ENCODE data around the gene VPS26A. TPM values are rescaled to one million over a fixed set of nuclear protein-coding genes. Genes with fewer than 3 reads are reported as not detected.

VPS26A gene
- total and polyA plus RNA-seq, 2 experiments from 2014 or later: 12.8 to 53.9 TPM

DNA sequence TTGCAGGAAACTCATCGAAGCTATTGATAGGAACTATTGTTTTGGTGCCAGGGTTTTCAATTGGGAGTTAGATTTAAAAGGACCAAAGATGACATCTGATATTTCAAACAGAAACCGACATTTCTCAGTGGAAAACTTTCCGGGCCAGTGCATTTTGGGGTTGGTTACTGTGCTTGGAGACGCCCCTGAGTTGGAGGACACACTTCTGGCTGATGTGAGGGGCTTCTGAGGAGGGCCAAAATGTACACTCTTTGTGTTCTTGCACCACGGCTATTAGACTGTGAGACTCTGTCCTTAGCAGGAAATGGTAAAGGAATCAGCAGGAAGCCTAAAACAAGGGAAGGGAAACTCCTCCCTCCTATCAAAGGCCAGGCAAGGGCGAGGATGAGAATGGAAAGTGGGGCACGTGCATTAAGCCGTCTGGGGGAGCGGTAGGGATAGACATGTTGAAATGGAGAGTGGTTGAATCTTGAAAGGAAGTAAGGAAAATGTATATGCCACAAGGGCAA, 37.9 kb upstream of the VPS26A start:
- no peaks in the 10 kb centered on the region for H3K9me3 ChIP-seq (ENCODE audit: low read depth)
- H3K4me3 ChIP-seq: no peak overlapping the region
- H3K27ac ChIP-seq: no peak overlapping the region
- H3K4me1 ChIP-seq (ENCODE audit: low read depth): no peaks in the 10 kb centered on the region
- peak in 1 of 2 donors; percentile 66 for DNase-seq (ENCODE audit: low read depth in 1 of 2, low spot score in 1 of 2)
- no peaks in the 10 kb centered on the region for H3K27me3 ChIP-seq
- no peaks in the 10 kb centered on the region for H3K36me3 ChIP-seq
- TF ChIP-seq, protein P1, sequence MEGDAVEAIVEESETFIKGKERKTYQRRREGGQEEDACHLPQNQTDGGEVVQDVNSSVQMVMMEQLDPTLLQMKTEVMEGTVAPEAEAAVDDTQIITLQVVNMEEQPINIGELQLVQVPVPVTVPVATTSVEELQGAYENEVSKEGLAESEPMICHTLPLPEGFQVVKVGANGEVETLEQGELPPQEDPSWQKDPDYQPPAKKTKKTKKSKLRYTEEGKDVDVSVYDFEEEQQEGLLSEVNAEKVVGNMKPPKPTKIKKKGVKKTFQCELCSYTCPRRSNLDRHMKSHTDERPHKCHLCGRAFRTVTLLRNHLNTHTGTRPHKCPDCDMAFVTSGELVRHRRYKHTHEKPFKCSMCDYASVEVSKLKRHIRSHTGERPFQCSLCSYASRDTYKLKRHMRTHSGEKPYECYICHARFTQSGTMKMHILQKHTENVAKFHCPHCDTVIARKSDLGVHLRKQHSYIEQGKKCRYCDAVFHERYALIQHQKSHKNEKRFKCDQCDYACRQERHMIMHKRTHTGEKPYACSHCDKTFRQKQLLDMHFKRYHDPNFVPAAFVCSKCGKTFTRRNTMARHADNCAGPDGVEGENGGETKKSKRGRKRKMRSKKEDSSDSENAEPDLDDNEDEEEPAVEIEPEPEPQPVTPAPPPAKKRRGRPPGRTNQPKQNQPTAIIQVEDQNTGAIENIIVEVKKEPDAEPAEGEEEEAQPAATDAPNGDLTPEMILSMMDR (IDR thresholded peaks at IDR 0.05; ENCODE audit: low read depth, low read length): no peak

GRCh38 chr10:69087590-69088470, 36.1 kb upstream of the VPS26A start, which contains the start of gene SRGN:
Gene SRGN (plus strand): TSS chr10:69088103. CDS start chr10:69088158, 55 bp downstream.
- Histone ChIP-seq H3K9me3 (ENCODE audit: low read depth) (no peaks in the 10 kb centered on the region), H3K4me3 (no peak within 1 kb of the TSS), H3K27me3 (no peaks in the 10 kb centered on the region), H3K36me3 (no peaks in the 10 kb centered on the region), H3K4me1 (ENCODE audit: low read depth) (no peaks in the 10 kb centered on the region), H3K27ac (no peak within 1 kb of the TSS)
- DNase-seq (ENCODE audit: low read depth in 1 of 2, low spot score in 1 of 2): peak in 1 of 2 donors; percentile 98
- TF ChIP-seq, protein P1 (IDR thresholded peaks at IDR 0.05; ENCODE audit: low read depth, low read length): no peak

DNA sequence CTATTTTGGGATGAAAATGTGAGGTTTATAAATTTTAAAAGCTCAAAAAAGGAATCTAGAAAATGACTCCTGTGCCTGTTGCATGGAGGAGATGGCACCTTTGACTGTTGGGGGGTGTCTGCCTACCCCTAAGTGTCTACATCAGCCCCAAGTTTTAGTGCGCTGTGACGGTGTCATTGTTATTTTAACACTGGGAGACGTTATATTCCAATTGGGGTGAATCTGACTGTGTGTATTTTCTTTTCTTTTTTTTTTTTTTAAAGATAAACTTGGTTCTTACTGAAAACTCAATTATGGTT, 35.6 kb upstream of the VPS26A start:
- no peak overlapping the region for H3K27ac ChIP-seq
- no peak overlapping the region for H3K4me3 ChIP-seq

GRCh38 chr10:69088801-69089501, 35.0 kb upstream of the VPS26A start:
- H3K9me3 ChIP-seq (ENCODE audit: low read depth): no peaks in the 10 kb centered on the region
- H3K4me3 ChIP-seq: no peak overlapping the region
- TF ChIP-seq, protein P1 (IDR thresholded peaks at IDR 0.05; ENCODE audit: low read depth, low read length): no peak
- H3K27me3 ChIP-seq: no peaks in the 10 kb centered on the region
- H3K27ac ChIP-seq: no peak overlapping the region
- H3K36me3 ChIP-seq: no peaks in the 10 kb centered on the region
- peak in 1 of 2 donors; percentile 80 for DNase-seq (ENCODE audit: low read depth in 1 of 2, low spot score in 1 of 2)
- H3K4me1 ChIP-seq (ENCODE audit: low read depth): no peaks in the 10 kb centered on the region

More for the DNA sequence above, 35.6 kb upstream of the VPS26A start:
- peak in 1 of 2 donors; percentile 44 for DNase-seq (ENCODE audit: low read depth in 1 of 2, low spot score in 1 of 2)
- TF ChIP-seq, protein P1 (IDR thresholded peaks at IDR 0.05; ENCODE audit: low read depth, low read length): no peak
- H3K9me3 ChIP-seq (ENCODE audit: low read depth): no peaks in the 10 kb centered on the region
- H3K36me3 ChIP-seq: no peaks in the 10 kb centered on the region
- no peaks in the 10 kb centered on the region for H3K4me1 ChIP-seq (ENCODE audit: low read depth)
- no peaks in the 10 kb centered on the region for H3K27me3 ChIP-seq

DNA sequence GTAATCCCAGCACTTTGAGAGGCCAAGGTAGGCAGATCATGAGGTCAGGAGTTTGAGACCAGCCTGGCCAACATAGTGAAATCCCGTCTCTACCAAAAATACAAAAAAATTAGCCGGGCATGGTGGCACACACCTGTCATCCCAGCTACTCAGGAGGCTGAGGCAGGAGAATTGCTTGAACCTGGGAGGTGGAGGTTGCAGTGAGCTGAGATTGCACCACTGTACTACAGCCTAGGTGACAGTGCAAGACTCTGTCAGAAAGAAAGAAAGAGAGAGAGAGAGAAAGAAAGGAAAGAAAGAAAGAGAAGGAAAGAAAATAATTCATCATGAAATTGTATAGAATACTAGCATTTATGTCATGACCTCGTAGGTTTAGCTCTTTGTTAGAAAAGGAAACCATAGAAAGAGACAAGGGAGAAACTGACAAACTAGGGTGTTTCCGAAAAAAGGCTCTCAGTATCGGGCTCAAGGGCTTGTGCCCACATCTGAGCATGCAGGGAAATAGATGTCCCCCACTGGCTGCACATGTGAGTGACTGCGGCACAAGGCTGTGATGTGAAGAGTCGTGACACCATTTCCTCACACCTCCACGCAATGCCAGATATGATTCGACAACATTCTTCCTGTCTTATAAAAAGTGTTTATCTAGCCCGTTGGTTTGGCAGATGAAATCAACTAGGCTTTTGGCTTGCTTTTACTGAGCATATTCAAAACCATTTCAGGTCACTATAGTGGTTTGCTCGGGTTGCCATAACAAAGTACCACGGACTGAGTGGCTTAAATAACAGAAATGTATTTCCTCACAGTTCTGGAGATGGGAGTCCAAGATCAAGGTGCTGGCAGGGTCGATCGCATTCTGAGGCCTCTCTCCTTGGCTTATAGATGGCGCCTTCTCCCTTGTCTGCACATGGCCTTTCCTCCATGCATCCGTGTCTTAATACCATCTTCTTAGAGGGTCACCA, 34.1 kb upstream of the VPS26A start:
- no peak overlapping the region for H3K27ac ChIP-seq

More for the DNA sequence above, 34.1 kb upstream of the VPS26A start:
- TF ChIP-seq, protein P1 (IDR thresholded peaks at IDR 0.05; ENCODE audit: low read depth, low read length): no peak
- DNase-seq (ENCODE audit: low read depth in 1 of 2, low spot score in 1 of 2): peak in 1 of 2 donors; percentile 77
- Histone ChIP-seq H3K36me3 (no peaks in the 10 kb centered on the region), H3K4me1 (ENCODE audit: low read depth) (no peaks in the 10 kb centered on the region), H3K9me3 (ENCODE audit: low read depth) (no peaks in the 10 kb centered on the region), H3K27me3 (no peaks in the 10 kb centered on the region), H3K4me3 (no peak overlapping the region)
